ENCODE measurements around the gene ULBP2.
"Not testable (repeated sequence)": the region's sequence is repeated elsewhere in the genome, so short reads cannot be mapped to it uniquely, and the experiment has no call there.

ULBP2 gene

GRCh38 chr6:149951626-149952025 lies 9.8 kb downstream of the ULBP2 start:
- no peak overlapping the region for H3K27ac ChIP-seq
- TF ChIP-seq CTCF (conservative IDR thresholded peaks at IDR 0.05; ENCODE audit: low read depth, low read length): no peak
- H3K9ac ChIP-seq: no peak overlapping the region
- H3K4me1 ChIP-seq (ENCODE audit: low read depth, poor library complexity, severe bottlenecking): no peaks in the 10 kb centered on the region
- H3K79me2 ChIP-seq (ENCODE audit: insufficient read depth, low read depth): no peaks in the 10 kb centered on the region
- H4K20me1 ChIP-seq (ENCODE audit: insufficient read depth): no peaks in the 10 kb centered on the region
- no peak overlapping the region for H3K4me2 ChIP-seq
- no peak overlapping the region for H2AFZ ChIP-seq (ENCODE audit: low read depth)
- H3K4me3 ChIP-seq (IDR thresholded peaks at IDR 0.05; ENCODE audit: insufficient read depth, low read depth, low read length): no peak overlapping the region
- peaks cover 64% of the 10 kb centered on the region for H3K27me3 ChIP-seq (ENCODE audit: insufficient read depth, low read depth)
- no peaks in the 10 kb centered on the region for H3K36me3 ChIP-seq (ENCODE audit: insufficient read depth)

GRCh38 chr6:149953390-149953789 lies 11.6 kb downstream of the ULBP2 start:
- not testable (repeated sequence) for H3K4me3 ChIP-seq (IDR thresholded peaks at IDR 0.05; ENCODE audit: insufficient read depth, low read depth, low read length); H3K9ac ChIP-seq; H3K4me2 ChIP-seq; H3K27ac ChIP-seq; H3K4me1 ChIP-seq (ENCODE audit: low read depth, poor library complexity, severe bottlenecking); H2AFZ ChIP-seq (ENCODE audit: low read depth); H3K36me3 ChIP-seq (ENCODE audit: insufficient read depth); H3K79me2 ChIP-seq (ENCODE audit: insufficient read depth, low read depth); H4K20me1 ChIP-seq (ENCODE audit: insufficient read depth)
- H3K27me3 ChIP-seq (ENCODE audit: insufficient read depth, low read depth): peaks cover 68% of the 10 kb centered on the region

- H3K9ac ChIP-seq; H4K20me1 ChIP-seq (ENCODE audit: insufficient read depth); H3K4me1 ChIP-seq (ENCODE audit: low read depth, poor library complexity, severe bottlenecking); H3K79me2 ChIP-seq (ENCODE audit: insufficient read depth, low read depth); H3K4me2 ChIP-seq; H3K27ac ChIP-seq; H3K36me3 ChIP-seq (ENCODE audit: insufficient read depth); H3K4me3 ChIP-seq (IDR thresholded peaks at IDR 0.05; ENCODE audit: insufficient read depth, low read depth, low read length); H2AFZ ChIP-seq (ENCODE audit: low read depth): not testable (repeated sequence)
- peaks cover 64% of the 10 kb centered on the region for H3K27me3 ChIP-seq (ENCODE audit: insufficient read depth, low read depth)
Observed at GRCh38 chr6:149953934-149954327, 12.1 kb downstream of the ULBP2 start.

GRCh38 chr6:149954328-149954983 lies 12.6 kb downstream of the ULBP2 start:
- H3K4me1 ChIP-seq (ENCODE audit: low read depth, poor library complexity, severe bottlenecking); H3K9ac ChIP-seq; H3K4me2 ChIP-seq; H3K36me3 ChIP-seq (ENCODE audit: insufficient read depth); H3K27ac ChIP-seq; H4K20me1 ChIP-seq (ENCODE audit: insufficient read depth); H2AFZ ChIP-seq (ENCODE audit: low read depth); H3K4me3 ChIP-seq (IDR thresholded peaks at IDR 0.05; ENCODE audit: insufficient read depth, low read depth, low read length); H3K79me2 ChIP-seq (ENCODE audit: insufficient read depth, low read depth): not testable (repeated sequence)
- peaks cover 59% of the 10 kb centered on the region for H3K27me3 ChIP-seq (ENCODE audit: insufficient read depth, low read depth)

GRCh38 chr6:149954984-149955653 lies 13.3 kb downstream of the ULBP2 start:
- H3K27ac ChIP-seq; H3K9ac ChIP-seq; H2AFZ ChIP-seq (ENCODE audit: low read depth); H3K4me1 ChIP-seq (ENCODE audit: low read depth, poor library complexity, severe bottlenecking); H3K4me2 ChIP-seq; H3K36me3 ChIP-seq (ENCODE audit: insufficient read depth); H3K79me2 ChIP-seq (ENCODE audit: insufficient read depth, low read depth); H3K4me3 ChIP-seq (IDR thresholded peaks at IDR 0.05; ENCODE audit: insufficient read depth, low read depth, low read length); H4K20me1 ChIP-seq (ENCODE audit: insufficient read depth): not testable (repeated sequence)
- H3K27me3 ChIP-seq (ENCODE audit: insufficient read depth, low read depth): peaks cover 52% of the 10 kb centered on the region

GRCh38 chr6:149955654-149956317 lies 14.0 kb downstream of the ULBP2 start:
- peaks cover 45% of the 10 kb centered on the region for H3K27me3 ChIP-seq (ENCODE audit: insufficient read depth, low read depth)
- H3K4me3 ChIP-seq (IDR thresholded peaks at IDR 0.05; ENCODE audit: insufficient read depth, low read depth, low read length): not testable (repeated sequence)

GRCh38 chr6:149958124-149958523 lies 16.3 kb downstream of the ULBP2 start:
- H3K36me3 ChIP-seq (ENCODE audit: insufficient read depth); H3K4me2 ChIP-seq; H3K27ac ChIP-seq; H3K79me2 ChIP-seq (ENCODE audit: insufficient read depth, low read depth); H4K20me1 ChIP-seq (ENCODE audit: insufficient read depth); H2AFZ ChIP-seq (ENCODE audit: low read depth); H3K4me1 ChIP-seq (ENCODE audit: low read depth, poor library complexity, severe bottlenecking); H3K4me3 ChIP-seq (IDR thresholded peaks at IDR 0.05; ENCODE audit: insufficient read depth, low read depth, low read length); H3K9ac ChIP-seq: not testable (repeated sequence)
- peaks cover 23% of the 10 kb centered on the region for H3K27me3 ChIP-seq (ENCODE audit: insufficient read depth, low read depth)

More at GRCh38 chr6:149955654-149956317, 14.0 kb downstream of the ULBP2 start:
- H3K36me3 ChIP-seq (ENCODE audit: insufficient read depth); H3K4me2 ChIP-seq; H4K20me1 ChIP-seq (ENCODE audit: insufficient read depth); H3K79me2 ChIP-seq (ENCODE audit: insufficient read depth, low read depth); H3K9ac ChIP-seq; H2AFZ ChIP-seq (ENCODE audit: low read depth); H3K27ac ChIP-seq; H3K4me1 ChIP-seq (ENCODE audit: low read depth, poor library complexity, severe bottlenecking): not testable (repeated sequence)

GRCh38 chr6:149959806-149960205 lies 18.0 kb downstream of the ULBP2 start:
- not testable (repeated sequence) for H4K20me1 ChIP-seq (ENCODE audit: insufficient read depth); H2AFZ ChIP-seq (ENCODE audit: low read depth); H3K36me3 ChIP-seq (ENCODE audit: insufficient read depth); H3K4me3 ChIP-seq (IDR thresholded peaks at IDR 0.05; ENCODE audit: insufficient read depth, low read depth, low read length); H3K4me1 ChIP-seq (ENCODE audit: low read depth, poor library complexity, severe bottlenecking); H3K79me2 ChIP-seq (ENCODE audit: insufficient read depth, low read depth); H3K9ac ChIP-seq; H3K27ac ChIP-seq; H3K4me2 ChIP-seq
- H3K27me3 ChIP-seq (ENCODE audit: insufficient read depth, low read depth): peaks cover 15% of the 10 kb centered on the region; the same call in 1 of the 2 replicates

Measured in KMS-11 (cell line).